Chondrocyte (in vitro differentiated cells): ENCODE data around the gene WDFY3. TPM values are rescaled to one million over a fixed set of nuclear protein-coding genes. Genes with fewer than 3 reads are reported as not detected.
A peak's percentile ranks its signal among the peaks of the same experiment; 100 is the strongest.

Experiments used
- DNase-seq: peaks from one replicate; pipeline ENCODE4 v3.0.0; 2021; ENCODE audit warnings: mixed read lengths, low spot score
- H3K27ac Mint-ChIP-seq: one replicate; pipeline ENCODE4 v1.8.0; 2021; ENCODE audit warnings: mild to moderate bottlenecking, moderate library complexity, mixed read lengths; ENCODE audit not compliant: unreplicated experiment
- H3K27me3 Mint-ChIP-seq: 2 replicates; pipeline ENCODE4 v1.8.0; 2021; ENCODE audit warnings: low read depth, mixed read lengths
- H3K36me3 Mint-ChIP-seq: 2 replicates; pipeline ENCODE4 v1.8.0; 2021; ENCODE audit warnings: low read depth, mixed read lengths
- H3K4me1 Mint-ChIP-seq: 2 replicates; pipeline ENCODE4 v1.8.0; 2021; ENCODE audit warnings: low read depth, mild to moderate bottlenecking, mixed read lengths
- H3K4me3 Mint-ChIP-seq: one replicate; pipeline ENCODE4 v1.8.0; 2021; ENCODE audit warnings: mild to moderate bottlenecking, moderate library complexity, mixed read lengths; ENCODE audit not compliant: unreplicated experiment
- H3K9me3 Mint-ChIP-seq: 2 replicates; pipeline ENCODE4 v1.8.0; 2021; ENCODE audit warnings: low read depth, mixed read lengths
- total RNA-seq: library from RNA; stranded (reverse); gene quantifications from 3 replicates; pipeline ENCODE4 v1.2.1, GENCODE V29; 2021
- TF ChIP-seq, protein P1 (sequence below): fragments of 200-600 bp; sonication (generic); IDR thresholded peaks from 2 replicates; pipeline ENCODE4 v1.5.0; 2021; ENCODE audit warnings: antibody characterized with exemption, mild to moderate bottlenecking, moderate library complexity

Gene WDFY3
- total RNA-seq, 1 donor from 2014 or later = 61.9 TPM

DNA sequence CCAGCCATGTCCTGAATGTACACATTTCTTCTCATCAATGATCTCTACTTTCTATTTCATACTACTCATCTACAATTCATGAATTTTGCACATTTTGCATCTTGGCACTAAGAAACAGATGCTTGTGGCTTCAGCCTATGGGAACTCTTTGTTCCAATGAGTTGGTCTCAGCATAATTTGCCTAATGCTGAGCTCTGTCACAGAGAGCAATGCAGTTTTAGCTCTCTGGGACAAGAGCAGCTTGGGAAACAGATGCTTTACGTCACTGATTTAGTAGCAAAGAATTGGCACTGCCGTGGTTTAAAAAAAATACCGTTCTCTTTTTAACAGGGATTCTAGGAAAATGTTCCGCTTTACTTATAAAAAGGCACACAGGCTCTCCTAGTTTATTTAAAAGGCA lies 162.4 kb downstream of the WDFY3 start:
- H3K27ac Mint-ChIP-seq = no peak overlapping the region
- no peaks in the 10 kb centered on the region for H3K9me3 Mint-ChIP-seq
- peaks cover 23% of the 10 kb centered on the region for H3K36me3 Mint-ChIP-seq
- no peak for DNase-seq
- H3K27me3 Mint-ChIP-seq = no peaks in the 10 kb centered on the region
- TF ChIP-seq, protein P1, sequence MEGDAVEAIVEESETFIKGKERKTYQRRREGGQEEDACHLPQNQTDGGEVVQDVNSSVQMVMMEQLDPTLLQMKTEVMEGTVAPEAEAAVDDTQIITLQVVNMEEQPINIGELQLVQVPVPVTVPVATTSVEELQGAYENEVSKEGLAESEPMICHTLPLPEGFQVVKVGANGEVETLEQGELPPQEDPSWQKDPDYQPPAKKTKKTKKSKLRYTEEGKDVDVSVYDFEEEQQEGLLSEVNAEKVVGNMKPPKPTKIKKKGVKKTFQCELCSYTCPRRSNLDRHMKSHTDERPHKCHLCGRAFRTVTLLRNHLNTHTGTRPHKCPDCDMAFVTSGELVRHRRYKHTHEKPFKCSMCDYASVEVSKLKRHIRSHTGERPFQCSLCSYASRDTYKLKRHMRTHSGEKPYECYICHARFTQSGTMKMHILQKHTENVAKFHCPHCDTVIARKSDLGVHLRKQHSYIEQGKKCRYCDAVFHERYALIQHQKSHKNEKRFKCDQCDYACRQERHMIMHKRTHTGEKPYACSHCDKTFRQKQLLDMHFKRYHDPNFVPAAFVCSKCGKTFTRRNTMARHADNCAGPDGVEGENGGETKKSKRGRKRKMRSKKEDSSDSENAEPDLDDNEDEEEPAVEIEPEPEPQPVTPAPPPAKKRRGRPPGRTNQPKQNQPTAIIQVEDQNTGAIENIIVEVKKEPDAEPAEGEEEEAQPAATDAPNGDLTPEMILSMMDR = no peak
- no peak overlapping the region for H3K4me3 Mint-ChIP-seq
- H3K4me1 Mint-ChIP-seq = peaks cover 15% of the 10 kb centered on the region

DNA sequence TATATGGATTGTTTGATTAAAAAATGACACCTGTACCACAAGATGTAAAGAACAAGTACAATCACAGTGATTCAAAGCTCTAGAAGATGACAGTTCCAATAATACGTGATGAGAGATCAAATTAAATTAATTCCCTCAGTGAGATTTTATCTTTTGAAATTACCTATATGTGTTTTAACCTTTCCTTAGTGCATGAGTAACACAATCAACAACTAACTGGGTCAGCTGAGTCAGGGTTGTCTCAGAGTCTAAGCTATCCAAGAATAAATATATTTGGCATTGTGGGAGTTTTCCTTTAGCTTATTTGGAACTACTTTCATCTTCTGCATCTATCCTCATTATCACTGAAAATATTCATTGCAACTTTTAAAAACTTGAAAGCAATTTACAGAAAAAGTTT lies 162.8 kb downstream of the WDFY3 start:
- H3K9me3 Mint-ChIP-seq = no peaks in the 10 kb centered on the region
- H3K27me3 Mint-ChIP-seq = no peaks in the 10 kb centered on the region
- TF ChIP-seq, protein P1 = no peak
- H3K4me1 Mint-ChIP-seq = peaks cover 15% of the 10 kb centered on the region
- no peak overlapping the region for H3K4me3 Mint-ChIP-seq
- no peak for DNase-seq
- no peak overlapping the region for H3K27ac Mint-ChIP-seq
- peaks cover 19% of the 10 kb centered on the region for H3K36me3 Mint-ChIP-seq

DNA sequence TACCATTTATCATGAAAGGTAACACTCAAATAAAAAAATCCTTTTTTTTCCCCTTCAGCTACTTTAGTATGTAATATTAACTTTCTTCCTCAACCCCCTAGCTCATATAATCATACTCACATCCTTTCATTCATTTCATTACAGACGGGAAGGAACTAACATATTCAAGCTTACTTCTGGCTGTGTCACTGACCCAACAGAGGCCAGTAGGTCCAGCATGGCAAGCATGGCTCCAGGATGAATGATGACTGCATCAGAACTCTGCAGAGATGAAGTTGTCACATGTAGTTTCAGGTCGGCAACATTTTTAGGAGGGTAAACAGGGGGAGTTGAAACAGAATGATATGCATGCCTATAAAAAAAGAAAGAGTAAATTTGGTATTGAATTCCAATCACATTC lies 163.4 kb downstream of the WDFY3 start:
- Mint-ChIP-seq H3K4me1 (peaks cover 15% of the 10 kb centered on the region), H3K27me3 (no peaks in the 10 kb centered on the region), H3K9me3 (no peaks in the 10 kb centered on the region), H3K36me3 (peaks cover 14% of the 10 kb centered on the region), H3K4me3 (no peak overlapping the region), H3K27ac (no peak overlapping the region)
- TF ChIP-seq, protein P1 = no peak
- no peak for DNase-seq

DNA sequence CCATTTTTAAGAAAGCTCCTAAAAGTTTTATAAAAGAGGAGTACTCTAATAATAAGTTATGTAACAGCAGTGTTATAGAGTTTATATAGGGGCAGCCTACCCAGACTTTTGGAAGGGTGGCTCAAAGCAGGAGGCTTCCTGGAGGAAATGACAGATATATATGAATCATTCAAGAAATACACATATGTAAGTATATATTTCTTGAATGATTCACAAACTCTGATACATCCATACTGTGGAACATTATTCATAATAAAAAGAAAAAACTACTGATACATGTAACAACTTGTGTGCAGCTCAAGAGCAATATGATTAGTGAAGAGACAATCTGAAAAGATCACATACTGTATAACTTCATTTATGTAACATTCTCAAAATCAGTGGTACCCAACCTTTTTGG lies 166.2 kb downstream of the WDFY3 start:
- no peak for DNase-seq

DNA sequence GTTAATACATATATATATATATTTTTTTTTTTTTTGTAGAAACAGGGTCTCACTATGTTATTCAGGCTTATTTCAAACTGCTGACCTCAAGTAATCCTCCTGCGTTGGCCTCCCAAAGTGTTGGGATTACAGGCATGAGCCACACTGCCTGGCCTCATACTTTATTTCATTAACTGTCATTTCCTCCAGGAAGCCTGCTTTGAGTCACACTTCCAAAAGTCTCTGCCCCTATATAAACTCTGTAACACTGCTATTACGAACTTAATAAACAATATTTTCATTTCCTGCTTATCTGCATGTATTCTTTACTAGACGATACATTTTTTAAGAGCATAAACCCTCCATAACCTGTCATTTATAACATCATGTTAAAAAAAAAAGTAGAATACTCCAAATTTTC lies 167.2 kb downstream of the WDFY3 start:
- H3K27ac Mint-ChIP-seq = no peak overlapping the region
- peaks cover 20% of the 10 kb centered on the region for H3K36me3 Mint-ChIP-seq
- H3K9me3 Mint-ChIP-seq = no peaks in the 10 kb centered on the region
- TF ChIP-seq, protein P1 = no peak
- no peak for DNase-seq
- H3K4me3 Mint-ChIP-seq = no peak overlapping the region
- H3K27me3 Mint-ChIP-seq = no peaks in the 10 kb centered on the region
- peaks cover 12% of the 10 kb centered on the region for H3K4me1 Mint-ChIP-seq

More for the DNA sequence above, 166.2 kb downstream of the WDFY3 start:
- Mint-ChIP-seq H3K27me3 (no peaks in the 10 kb centered on the region), H3K36me3 (peaks cover 16% of the 10 kb centered on the region), H3K9me3 (no peaks in the 10 kb centered on the region), H3K27ac (peak overlapping the region; percentile 51), H3K4me3 (no peak overlapping the region), H3K4me1 (peaks cover 12% of the 10 kb centered on the region)
- TF ChIP-seq, protein P1 = no peak
